ENCODE measurements around the gene PIK3AP1.

DNA sequence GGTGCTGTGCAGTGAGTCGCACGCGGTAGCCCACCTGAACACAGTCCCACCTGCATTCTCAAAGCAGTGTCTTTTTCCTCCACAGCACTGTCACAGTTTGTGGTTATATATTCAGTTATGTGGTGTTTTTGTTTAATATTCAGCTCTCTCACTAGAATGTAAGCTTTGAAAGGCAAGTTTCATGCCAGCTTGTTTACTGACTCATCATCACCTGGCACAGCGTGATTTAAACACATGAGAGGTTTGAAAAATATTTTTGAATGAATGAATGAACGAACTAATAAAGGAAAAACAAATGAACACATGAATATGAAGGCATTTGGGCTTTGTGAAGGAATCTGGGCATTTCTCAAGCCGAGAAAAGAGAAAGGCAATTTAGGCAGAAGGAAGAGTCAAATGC is 81.6 kb downstream of the PIK3AP1 start:
- TF ChIP-seq, protein P1, sequence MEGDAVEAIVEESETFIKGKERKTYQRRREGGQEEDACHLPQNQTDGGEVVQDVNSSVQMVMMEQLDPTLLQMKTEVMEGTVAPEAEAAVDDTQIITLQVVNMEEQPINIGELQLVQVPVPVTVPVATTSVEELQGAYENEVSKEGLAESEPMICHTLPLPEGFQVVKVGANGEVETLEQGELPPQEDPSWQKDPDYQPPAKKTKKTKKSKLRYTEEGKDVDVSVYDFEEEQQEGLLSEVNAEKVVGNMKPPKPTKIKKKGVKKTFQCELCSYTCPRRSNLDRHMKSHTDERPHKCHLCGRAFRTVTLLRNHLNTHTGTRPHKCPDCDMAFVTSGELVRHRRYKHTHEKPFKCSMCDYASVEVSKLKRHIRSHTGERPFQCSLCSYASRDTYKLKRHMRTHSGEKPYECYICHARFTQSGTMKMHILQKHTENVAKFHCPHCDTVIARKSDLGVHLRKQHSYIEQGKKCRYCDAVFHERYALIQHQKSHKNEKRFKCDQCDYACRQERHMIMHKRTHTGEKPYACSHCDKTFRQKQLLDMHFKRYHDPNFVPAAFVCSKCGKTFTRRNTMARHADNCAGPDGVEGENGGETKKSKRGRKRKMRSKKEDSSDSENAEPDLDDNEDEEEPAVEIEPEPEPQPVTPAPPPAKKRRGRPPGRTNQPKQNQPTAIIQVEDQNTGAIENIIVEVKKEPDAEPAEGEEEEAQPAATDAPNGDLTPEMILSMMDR (IDR thresholded peaks at IDR 0.05): no peak
- no peak for TF ChIP-seq POLR2A (IDR thresholded peaks at IDR 0.05)

Measured in upper lobe of left lung (tissue), 4 donors.